NCI-H1436 (cell line): ENCODE measurements around the gene RGS7.
A peak's percentile ranks its signal among the peaks of the same experiment; 100 is the strongest.

ENCODE experiments used
- DNase-seq: peaks from one replicate; lab custom pipeline; 2025; lab: John Stamatoyannopoulos, UW

The RGS7 gene

GRCh38 chr1:240831922-240832321, 525.1 kb downstream of the RGS7 start:
- no peak for DNase-seq

- no peak for DNase-seq
These were observed 525.8 kb downstream of the RGS7 start for GRCh38 chr1:240831191-240831631.

- no peak for DNase-seq
These were observed 527.5 kb downstream of the RGS7 start for GRCh38 chr1:240829487-240829886.

GRCh38 chr1:240827786-240828185, 529.2 kb downstream of the RGS7 start:
- no peak for DNase-seq

GRCh38 chr1:240824238-240824637, 532.8 kb downstream of the RGS7 start:
- no peak for DNase-seq

- DNase-seq: no peak
These were observed 533.6 kb downstream of the RGS7 start for GRCh38 chr1:240823357-240823756.

- DNase-seq: no peak
These were observed 535.1 kb downstream of the RGS7 start for GRCh38 chr1:240821925-240822324.

GRCh38 chr1:240820816-240821215, 536.2 kb downstream of the RGS7 start:
- no peak for DNase-seq

- no peak for DNase-seq
These were observed 540.5 kb downstream of the RGS7 start for GRCh38 chr1:240816472-240816871.

- DNase-seq: no peak
These were observed 543.3 kb downstream of the RGS7 start for GRCh38 chr1:240813720-240814119.

- DNase-seq: no peak
These were observed 545.7 kb downstream of the RGS7 start for GRCh38 chr1:240811256-240811655.

GRCh38 chr1:240808381-240808780, 548.6 kb downstream of the RGS7 start:
- peak; percentile 57 for DNase-seq

GRCh38 chr1:240806200-240806745, 550.7 kb downstream of the RGS7 start:
- no peak for DNase-seq

GRCh38 chr1:240804475-240804874, 552.5 kb downstream of the RGS7 start:
- no peak for DNase-seq

- no peak for DNase-seq
These were observed 553.9 kb downstream of the RGS7 start for GRCh38 chr1:240803151-240803550.

- no peak for DNase-seq
These were observed 554.7 kb downstream of the RGS7 start for GRCh38 chr1:240802271-240802670.

- no peak for DNase-seq
These were observed 555.6 kb downstream of the RGS7 start for GRCh38 chr1:240801442-240801841.

GRCh38 chr1:240800291-240800690, 556.7 kb downstream of the RGS7 start:
- no peak for DNase-seq

- no peak for DNase-seq
These were observed 560.0 kb downstream of the RGS7 start for GRCh38 chr1:240797050-240797449.

- no peak for DNase-seq
These were observed 562.8 kb downstream of the RGS7 start for GRCh38 chr1:240794046-240794843.

GRCh38 chr1:240792915-240793529, 564.0 kb downstream of the RGS7 start:
- DNase-seq: no peak

GRCh38 chr1:240790856-240791255, 566.1 kb downstream of the RGS7 start:
- DNase-seq: no peak

- no peak for DNase-seq
These were observed 570.1 kb downstream of the RGS7 start for GRCh38 chr1:240786880-240787279.
